ENCODE measurements around the gene TTLL1. TPM values are rescaled to one million over a fixed set of nuclear protein-coding genes. Genes with fewer than 3 reads are reported as not detected.

The TTLL1 gene
- total and polyA plus RNA-seq, 2 donors (not counting 1 experiment from before 2014, with no cell fraction given) = 15.7 to 15.8 TPM

DNA sequence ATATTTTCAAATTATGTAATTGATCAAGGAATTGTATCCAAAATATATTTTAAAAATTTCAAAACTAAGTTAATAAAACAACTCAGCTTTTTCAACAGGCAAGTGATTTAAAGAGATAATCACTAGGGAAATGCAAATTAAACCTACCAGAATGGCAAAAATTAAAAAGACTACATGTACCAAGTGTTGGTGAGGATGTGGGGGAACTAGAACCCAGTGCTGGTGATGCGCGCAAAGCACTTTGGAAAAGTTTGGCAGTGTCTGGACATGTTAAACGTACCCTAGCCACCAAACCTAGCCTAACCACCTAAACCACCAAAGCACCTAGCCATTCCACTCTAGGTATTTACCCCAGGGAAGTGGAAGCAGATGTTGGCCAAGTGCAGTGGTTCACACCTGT lies 97.1 kb downstream of the TTLL1 start:
- TF ChIP-seq, protein P1, sequence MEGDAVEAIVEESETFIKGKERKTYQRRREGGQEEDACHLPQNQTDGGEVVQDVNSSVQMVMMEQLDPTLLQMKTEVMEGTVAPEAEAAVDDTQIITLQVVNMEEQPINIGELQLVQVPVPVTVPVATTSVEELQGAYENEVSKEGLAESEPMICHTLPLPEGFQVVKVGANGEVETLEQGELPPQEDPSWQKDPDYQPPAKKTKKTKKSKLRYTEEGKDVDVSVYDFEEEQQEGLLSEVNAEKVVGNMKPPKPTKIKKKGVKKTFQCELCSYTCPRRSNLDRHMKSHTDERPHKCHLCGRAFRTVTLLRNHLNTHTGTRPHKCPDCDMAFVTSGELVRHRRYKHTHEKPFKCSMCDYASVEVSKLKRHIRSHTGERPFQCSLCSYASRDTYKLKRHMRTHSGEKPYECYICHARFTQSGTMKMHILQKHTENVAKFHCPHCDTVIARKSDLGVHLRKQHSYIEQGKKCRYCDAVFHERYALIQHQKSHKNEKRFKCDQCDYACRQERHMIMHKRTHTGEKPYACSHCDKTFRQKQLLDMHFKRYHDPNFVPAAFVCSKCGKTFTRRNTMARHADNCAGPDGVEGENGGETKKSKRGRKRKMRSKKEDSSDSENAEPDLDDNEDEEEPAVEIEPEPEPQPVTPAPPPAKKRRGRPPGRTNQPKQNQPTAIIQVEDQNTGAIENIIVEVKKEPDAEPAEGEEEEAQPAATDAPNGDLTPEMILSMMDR (conservative IDR thresholded peaks at IDR 0.05 in 1 of 2, IDR thresholded peaks at IDR 0.05 in 1 of 2; ENCODE audit: low read depth in 1 of 2, low read length in 2 of 2) = no peak
- no peak for TF ChIP-seq EZH2 (IDR thresholded peaks at IDR 0.05; ENCODE audit: low read length, missing control alignments)
- Histone ChIP-seq H3K9me3 (ENCODE audit: control insufficient read depth, insufficient read depth, low read depth, low read length) (no peaks in the 10 kb centered on the region), H3K9ac (ENCODE audit: insufficient read depth, low read length) (no peak overlapping the region), H3K4me2 (ENCODE audit: extremely low read depth, insufficient read depth, low read length) (no peak overlapping the region), H3K79me2 (ENCODE audit: control insufficient read depth, insufficient read depth, low read length) (peaks cover 62% of the 10 kb centered on the region), H2AFZ (ENCODE audit: low read length) (no peak overlapping the region), H3K36me3 (ENCODE audit: control insufficient read depth, insufficient read depth, low read length) (no peaks in the 10 kb centered on the region), H3K4me3 (replicated peaks in 1 of 4; ENCODE audit: control extremely low read depth in 1 of 4, insufficient read depth in 1 of 4, low read depth in 3 of 4, low read length in 4 of 4) (no peak overlapping the region), H4K20me1 (ENCODE audit: control insufficient read depth, extremely low read depth, insufficient read depth, low read length) (peaks cover 3% of the 10 kb centered on the region), H3K27me3 (ENCODE audit: control insufficient read depth, insufficient read depth, low read length) (no peaks in the 10 kb centered on the region), H3K27ac (ENCODE audit: insufficient read depth, low read length) (no peak overlapping the region), H3K4me1 (ENCODE audit: control insufficient read depth, extremely low read depth, insufficient read depth, low read length) (peaks cover 39% of the 10 kb centered on the region)
- no peak for DNase-seq (ENCODE audit: low read depth in 2 of 2)

DNA sequence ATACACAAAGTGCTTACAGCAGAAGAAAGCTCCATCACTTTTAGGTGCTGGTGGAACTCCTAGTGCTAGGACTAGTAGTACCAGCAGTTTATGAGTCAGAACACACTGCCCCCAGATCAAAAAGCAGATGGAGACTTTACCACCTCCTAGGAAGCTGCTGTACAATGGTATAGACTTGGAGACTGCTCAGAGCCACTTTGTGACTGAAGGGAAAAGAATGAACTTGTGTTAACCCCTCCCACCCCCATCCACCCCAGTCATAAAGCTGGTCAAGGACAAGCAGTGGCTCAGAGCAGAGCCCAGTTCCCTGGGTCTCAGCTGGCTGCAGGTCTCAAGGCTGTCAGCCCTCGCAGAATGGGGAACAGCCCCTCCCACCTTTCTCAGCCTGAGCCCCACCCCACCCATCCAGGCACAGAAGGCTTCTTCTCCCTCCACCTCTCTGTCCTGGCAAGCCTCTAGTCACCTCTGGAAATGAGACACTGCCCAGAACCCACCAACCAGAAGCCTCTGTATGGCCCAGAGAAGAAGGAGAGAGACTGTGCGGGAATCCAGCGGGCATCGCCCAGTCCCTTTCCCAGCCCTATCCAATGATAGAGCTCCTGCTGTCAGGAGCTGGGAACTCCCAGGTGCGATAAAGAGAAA lies 98.1 kb downstream of the TTLL1 start:
- Histone ChIP-seq H3K36me3 (ENCODE audit: control insufficient read depth, insufficient read depth, low read length) (no peaks in the 10 kb centered on the region), H3K4me3 (replicated peaks in 1 of 4; ENCODE audit: control extremely low read depth in 1 of 4, insufficient read depth in 1 of 4, low read depth in 3 of 4, low read length in 4 of 4) (no peak overlapping the region), H3K4me2 (ENCODE audit: extremely low read depth, insufficient read depth, low read length) (peak overlapping the region; percentile 21), H3K4me1 (ENCODE audit: control insufficient read depth, extremely low read depth, insufficient read depth, low read length) (peaks cover 36% of the 10 kb centered on the region), H3K79me2 (ENCODE audit: control insufficient read depth, insufficient read depth, low read length) (peaks cover 62% of the 10 kb centered on the region), H3K27ac (ENCODE audit: insufficient read depth, low read length) (peak overlapping the region; percentile 71), H3K9ac (ENCODE audit: insufficient read depth, low read length) (no peak overlapping the region), H3K27me3 (ENCODE audit: control insufficient read depth, insufficient read depth, low read length) (no peaks in the 10 kb centered on the region), H3K9me3 (ENCODE audit: control insufficient read depth, insufficient read depth, low read depth, low read length) (no peaks in the 10 kb centered on the region), H4K20me1 (ENCODE audit: control insufficient read depth, extremely low read depth, insufficient read depth, low read length) (peaks cover 3% of the 10 kb centered on the region), H2AFZ (ENCODE audit: low read length) (no peak overlapping the region)
- TF ChIP-seq EZH2 (IDR thresholded peaks at IDR 0.05; ENCODE audit: low read length, missing control alignments) = no peak
- peak; percentile 76 to 93 for DNase-seq (ENCODE audit: low read depth in 2 of 2)

DNA sequence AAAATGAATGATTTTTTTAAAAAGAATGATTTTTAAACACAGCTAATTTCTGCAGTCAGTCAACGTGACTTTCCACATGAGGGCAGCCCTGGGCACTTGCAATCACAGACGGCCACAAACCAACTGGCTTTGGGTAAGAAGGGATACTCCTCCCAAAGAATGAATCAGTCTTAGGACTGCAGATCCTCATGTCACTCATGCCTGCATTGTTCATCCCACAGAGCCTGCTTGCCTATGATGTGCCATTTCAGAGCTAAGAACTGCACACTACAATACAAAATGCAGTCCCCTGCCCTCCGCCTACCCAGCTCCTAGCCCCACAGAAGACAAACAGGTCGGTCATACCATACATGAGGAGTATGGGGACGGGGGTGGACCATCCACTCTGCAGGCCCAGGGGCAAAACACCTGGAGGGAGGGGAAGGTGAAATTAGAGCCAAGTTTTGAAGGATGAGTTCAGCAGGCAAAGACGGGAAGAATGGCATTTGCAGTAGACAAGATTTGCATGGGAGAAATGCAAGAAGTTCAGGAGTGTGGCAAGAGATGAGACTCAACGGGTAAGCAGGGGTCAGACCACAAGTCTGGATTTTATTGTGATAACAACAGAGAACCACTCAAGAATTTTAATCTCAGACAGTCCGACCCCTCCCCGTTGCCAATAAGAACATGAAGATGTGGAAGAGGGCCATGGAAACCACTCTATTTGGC lies 98.9 kb downstream of the TTLL1 start:
- Histone ChIP-seq H3K9me3 (ENCODE audit: control insufficient read depth, insufficient read depth, low read depth, low read length) (no peaks in the 10 kb centered on the region), H4K20me1 (ENCODE audit: control insufficient read depth, extremely low read depth, insufficient read depth, low read length) (peaks cover 3% of the 10 kb centered on the region), H3K27ac (ENCODE audit: insufficient read depth, low read length) (peak overlapping the region; percentile 71), H3K36me3 (ENCODE audit: control insufficient read depth, insufficient read depth, low read length) (no peaks in the 10 kb centered on the region), H3K4me2 (ENCODE audit: extremely low read depth, insufficient read depth, low read length) (peak overlapping the region; percentile 21), H3K4me1 (ENCODE audit: control insufficient read depth, extremely low read depth, insufficient read depth, low read length) (peaks cover 31% of the 10 kb centered on the region), H3K27me3 (ENCODE audit: control insufficient read depth, insufficient read depth, low read length) (no peaks in the 10 kb centered on the region), H2AFZ (ENCODE audit: low read length) (no peak overlapping the region), H3K4me3 (replicated peaks in 1 of 4; ENCODE audit: control extremely low read depth in 1 of 4, insufficient read depth in 1 of 4, low read depth in 3 of 4, low read length in 4 of 4) (no peak overlapping the region), H3K79me2 (ENCODE audit: control insufficient read depth, insufficient read depth, low read length) (peaks cover 70% of the 10 kb centered on the region), H3K9ac (ENCODE audit: insufficient read depth, low read length) (no peak overlapping the region)
- DNase-seq (ENCODE audit: low read depth in 2 of 2) = peak; percentile 89 to 91
- TF ChIP-seq, protein P1 (conservative IDR thresholded peaks at IDR 0.05 in 1 of 2, IDR thresholded peaks at IDR 0.05 in 1 of 2; ENCODE audit: low read depth in 1 of 2, low read length in 2 of 2) = peak; percentile 39 to 57
- TF ChIP-seq EZH2 (IDR thresholded peaks at IDR 0.05; ENCODE audit: low read length, missing control alignments) = no peak

Other genes starting within 250 kb of the TTLL1 start
- gene ARFGAP3, start 232.1 kb downstream of the TTLL1 start, total RNA-seq = 60.1 and 62.1 TPM in 2 replicates
- gene ARFGAP3, start 232.1 kb downstream of the TTLL1 start, polyA plus RNA-seq = 63.9 and 74.1 TPM in 2 replicates
- gene PACSIN2, start 74.2 kb downstream of the TTLL1 start, total RNA-seq = 25.4 and 30.1 TPM in 2 replicates
- 41.4 and 55.3 TPM in 2 replicates for gene PACSIN2, start 74.2 kb downstream of the TTLL1 start, polyA plus RNA-seq
- gene BIK, start 21.4 kb upstream of the TTLL1 start, total RNA-seq = not detected in 2 replicates
- not detected in 2 replicates for gene BIK, start 21.4 kb upstream of the TTLL1 start, polyA plus RNA-seq
- 8.4 and 8.5 TPM in 2 replicates for gene MCAT, start 54.0 kb upstream of the TTLL1 start, total RNA-seq
- gene MCAT, start 54.0 kb upstream of the TTLL1 start, polyA plus RNA-seq = 9.3 and 12.1 TPM in 2 replicates
- 179 and 243 TPM in 2 replicates for gene TSPO, start 62.2 kb upstream of the TTLL1 start, total RNA-seq
- 47.5 and 67.1 TPM in 2 replicates for gene TSPO, start 62.2 kb upstream of the TTLL1 start, polyA plus RNA-seq
- gene TTLL12, start 97.7 kb upstream of the TTLL1 start, total RNA-seq = 14.7 and 18.0 TPM in 2 replicates
- gene TTLL12, start 97.7 kb upstream of the TTLL1 start, polyA plus RNA-seq = 6.0 and 8.6 TPM in 2 replicates

Measured in fibroblast of lung (primary cell).